ENCODE results near the gene DIS3L2. TPM values are rescaled to one million over a fixed set of nuclear protein-coding genes. Genes with fewer than 3 reads are reported as not detected.
A peak's percentile ranks its signal among the peaks of the same experiment; 100 is the strongest.

The DIS3L2 gene, protein sequence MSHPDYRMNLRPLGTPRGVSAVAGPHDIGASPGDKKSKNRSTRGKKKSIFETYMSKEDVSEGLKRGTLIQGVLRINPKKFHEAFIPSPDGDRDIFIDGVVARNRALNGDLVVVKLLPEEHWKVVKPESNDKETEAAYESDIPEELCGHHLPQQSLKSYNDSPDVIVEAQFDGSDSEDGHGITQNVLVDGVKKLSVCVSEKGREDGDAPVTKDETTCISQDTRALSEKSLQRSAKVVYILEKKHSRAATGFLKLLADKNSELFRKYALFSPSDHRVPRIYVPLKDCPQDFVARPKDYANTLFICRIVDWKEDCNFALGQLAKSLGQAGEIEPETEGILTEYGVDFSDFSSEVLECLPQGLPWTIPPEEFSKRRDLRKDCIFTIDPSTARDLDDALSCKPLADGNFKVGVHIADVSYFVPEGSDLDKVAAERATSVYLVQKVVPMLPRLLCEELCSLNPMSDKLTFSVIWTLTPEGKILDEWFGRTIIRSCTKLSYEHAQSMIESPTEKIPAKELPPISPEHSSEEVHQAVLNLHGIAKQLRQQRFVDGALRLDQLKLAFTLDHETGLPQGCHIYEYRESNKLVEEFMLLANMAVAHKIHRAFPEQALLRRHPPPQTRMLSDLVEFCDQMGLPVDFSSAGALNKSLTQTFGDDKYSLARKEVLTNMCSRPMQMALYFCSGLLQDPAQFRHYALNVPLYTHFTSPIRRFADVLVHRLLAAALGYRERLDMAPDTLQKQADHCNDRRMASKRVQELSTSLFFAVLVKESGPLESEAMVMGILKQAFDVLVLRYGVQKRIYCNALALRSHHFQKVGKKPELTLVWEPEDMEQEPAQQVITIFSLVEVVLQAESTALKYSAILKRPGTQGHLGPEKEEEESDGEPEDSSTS
- polyA plus RNA-seq (2013, experiment 1 of 2; ENCODE audit: insufficient read length), result 14.4 TPM
- 14.8 TPM for polyA plus RNA-seq (2013, experiment 2 of 2; ENCODE audit: insufficient read length)

DNA sequence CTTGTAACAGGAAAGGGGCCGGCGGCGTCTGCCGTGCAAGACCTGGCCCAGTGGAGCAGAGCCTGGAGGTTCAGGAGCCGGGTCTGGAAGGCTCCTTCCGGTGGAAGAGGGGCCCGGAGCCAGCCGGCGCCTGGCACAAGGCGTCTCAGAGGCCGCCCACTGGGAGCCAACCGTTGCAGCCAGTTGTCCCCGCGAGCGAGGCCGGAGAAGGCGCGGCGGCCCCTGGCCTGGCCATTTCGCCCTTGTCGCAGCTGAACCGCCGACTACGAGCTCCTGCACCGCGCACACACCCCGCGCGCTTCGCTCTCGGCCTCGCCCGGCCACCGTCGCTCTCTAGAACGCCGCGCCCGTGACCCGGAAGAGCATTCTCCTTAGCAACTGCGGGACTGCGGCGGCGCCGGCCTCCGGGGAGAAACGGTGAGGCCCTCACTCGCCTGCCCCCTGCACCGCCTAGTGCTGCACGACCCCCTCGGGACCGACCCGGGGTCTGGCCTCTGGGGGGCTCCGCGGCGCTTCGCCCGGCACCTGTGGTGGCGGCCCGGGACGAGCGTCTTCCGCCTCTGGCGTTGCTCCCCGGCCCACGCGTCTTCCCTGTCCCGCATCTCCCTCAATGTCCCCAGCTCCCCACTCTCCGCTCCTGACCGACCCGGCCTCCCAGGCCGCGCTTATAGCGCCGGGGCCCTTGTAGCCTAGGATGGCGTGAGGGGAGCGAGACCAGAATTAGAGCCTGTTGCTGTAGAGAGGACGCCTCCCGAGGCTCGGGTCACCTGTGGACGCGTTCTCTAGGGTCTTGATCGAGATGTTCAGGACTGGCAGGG is at the start of gene DIS3L2:
Gene DIS3L2 (plus strand): TSS at position 365 of the 818 bp plus-strand sequence. CDS start 53,215 bp downstream, outside the sequence.
- DNase-seq, result peak; percentile 82

DNA sequence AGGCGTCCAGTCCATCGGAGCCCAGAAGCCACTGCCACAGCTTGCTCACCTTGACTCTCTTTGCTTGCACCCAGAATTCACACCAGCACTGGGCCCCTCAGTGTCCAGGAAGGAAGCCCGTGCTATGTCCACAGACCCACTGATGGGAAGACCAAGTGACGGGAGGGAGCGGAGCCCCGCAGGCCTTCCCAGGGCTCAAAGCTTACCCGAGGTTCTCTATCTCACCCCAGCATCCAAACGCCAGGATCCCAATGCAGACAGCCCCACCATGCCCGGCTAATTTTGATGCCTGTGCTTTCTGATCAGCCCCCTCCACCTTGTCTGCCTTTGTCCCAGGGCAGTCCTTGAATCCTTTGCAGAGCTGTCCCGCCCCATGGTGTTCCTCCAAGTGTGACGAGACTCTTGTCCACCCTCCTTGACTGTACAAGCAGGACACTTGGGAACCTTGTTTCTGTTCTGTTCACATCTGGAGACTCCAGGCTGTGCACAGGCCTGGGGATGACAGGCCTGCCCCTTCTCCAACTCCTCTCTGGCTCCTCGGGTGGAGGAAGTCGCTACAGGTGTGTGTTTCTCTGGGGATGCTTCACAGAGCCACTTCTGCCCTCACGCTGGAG is 47.3 kb upstream of the DIS3L2 start:
- DNase-seq, result no peak

DNA sequence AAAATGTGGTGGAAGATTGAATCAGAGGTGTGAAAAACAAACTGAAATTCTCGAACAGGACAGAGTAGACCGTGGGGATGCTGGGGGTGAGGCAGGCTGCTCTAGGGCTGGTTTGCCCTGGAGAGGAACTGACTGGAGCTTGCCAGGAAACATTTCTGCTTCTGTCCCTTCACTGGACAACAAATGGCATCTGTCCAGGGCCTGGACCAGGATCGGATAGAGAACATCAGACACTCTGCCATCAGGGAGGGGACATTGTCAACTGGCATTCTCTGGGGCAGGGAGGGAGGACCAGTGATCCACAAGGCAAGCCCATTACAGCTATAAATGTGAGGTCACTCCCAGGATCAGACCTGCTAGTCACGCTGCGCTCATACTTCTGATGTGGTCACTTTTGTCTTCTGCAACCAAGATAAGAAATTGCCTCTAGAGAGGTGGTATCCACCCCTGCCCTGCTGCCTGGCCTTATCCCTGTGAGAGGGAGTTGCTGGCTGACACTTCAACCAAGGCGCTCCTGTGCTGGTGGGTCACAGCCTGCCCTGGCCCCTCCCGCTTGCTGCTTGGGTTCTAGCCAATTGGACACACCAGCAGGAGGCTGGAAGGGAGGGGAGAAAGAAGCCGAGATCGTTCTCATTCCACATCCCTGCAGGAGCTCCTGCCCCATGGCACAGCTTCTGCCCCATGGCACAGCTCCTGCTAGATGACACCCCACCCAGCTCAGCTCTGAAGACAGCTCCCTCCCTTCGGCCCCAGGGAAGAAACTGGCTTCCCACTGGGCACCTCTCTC is 44.0 kb upstream of the DIS3L2 start:
- no peak for DNase-seq

DNA sequence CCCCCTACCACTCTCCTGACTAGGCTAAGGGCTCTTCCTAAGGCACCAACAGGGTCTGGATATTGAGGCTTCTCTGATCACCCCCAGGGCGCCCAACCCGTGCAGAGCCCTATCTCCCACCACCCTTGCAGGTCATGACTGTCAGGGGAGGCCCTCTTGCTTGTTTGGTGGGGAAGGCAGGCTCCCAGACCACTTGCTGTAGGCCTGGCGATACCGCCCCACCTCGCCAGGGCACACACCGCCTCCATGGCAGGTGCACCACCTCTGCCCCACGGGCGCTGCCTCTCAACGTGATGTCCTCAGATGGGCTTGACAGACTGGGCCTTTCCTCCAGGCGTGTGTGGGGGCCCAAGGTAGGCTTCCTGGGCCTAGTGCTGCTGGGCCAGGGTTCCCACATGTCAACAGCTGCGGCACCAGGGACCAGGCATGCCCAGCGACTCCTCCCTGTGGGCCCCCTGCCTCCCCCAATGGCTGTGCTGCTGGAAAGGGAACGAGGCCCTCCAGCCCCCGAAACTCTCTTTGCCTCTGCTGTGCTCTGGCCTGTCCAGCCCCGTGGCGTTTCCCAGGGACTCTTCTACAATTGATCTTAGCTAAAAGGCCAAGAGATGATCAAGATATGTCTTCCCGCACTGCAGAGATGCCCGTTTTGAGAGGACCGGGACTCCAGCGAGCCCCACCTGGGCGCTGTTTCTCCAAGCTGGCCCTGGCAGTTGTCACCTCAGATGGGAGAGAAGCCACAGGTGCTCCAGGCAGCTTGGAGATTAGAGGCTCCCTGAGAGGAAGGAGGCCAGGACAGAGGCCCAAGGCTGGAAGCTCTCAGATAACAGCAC is 42.8 kb upstream of the DIS3L2 start:
- DNase-seq, result no peak

DNA sequence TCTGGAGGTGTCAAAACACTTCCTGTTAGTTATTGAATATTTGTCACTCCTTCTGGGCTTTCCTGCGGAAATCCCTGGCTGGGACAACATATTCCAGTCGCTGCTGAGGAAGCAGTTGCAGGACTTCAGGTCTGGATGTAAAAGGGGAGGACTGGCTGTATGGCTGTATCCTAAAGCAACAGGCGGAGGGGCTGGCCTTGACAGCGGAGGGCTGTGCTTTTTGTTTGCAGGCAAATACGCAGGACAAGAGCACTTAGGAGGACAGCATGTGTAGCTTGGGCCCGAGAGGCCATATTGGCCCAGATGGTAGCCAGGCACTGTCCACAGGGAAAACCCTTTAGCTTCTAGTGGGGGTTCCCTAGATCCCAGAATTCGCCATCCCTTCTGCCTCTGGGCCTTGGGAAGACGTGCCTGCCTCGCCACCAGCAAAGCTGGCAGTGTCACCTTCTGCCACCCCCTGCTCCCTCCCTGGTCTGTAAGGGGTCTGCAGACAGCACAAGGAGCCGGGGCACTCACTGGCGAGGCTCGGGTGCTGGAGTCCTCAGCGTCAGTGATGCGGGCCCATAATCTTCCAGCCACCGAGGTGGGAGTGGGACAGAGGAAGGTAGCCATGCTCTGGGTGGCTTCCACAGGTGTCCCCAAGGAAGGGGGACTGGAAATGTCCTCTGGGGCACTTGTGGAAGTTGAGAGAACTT is 42.0 kb upstream of the DIS3L2 start:
- no peak for DNase-seq

DNA sequence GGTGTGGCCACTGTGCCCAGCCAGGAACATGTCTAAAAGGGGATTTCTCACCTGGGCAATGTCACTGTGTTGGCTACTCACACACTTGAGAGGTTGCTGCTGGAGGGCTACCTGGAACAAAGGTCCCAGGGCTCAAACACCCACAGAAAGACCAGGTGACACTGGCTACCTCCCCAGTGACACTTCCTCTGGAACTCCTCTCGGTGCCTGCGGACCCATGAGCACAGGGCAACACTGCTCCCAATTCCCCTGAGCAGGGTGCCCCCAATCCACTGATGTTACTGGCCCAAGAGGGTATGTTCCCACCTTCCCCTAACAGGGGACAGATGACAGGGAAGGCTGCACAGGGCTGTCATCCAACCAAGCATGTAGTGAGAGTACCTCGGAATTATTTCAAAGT is 41.1 kb upstream of the DIS3L2 start:
- DNase-seq, result no peak

DNA sequence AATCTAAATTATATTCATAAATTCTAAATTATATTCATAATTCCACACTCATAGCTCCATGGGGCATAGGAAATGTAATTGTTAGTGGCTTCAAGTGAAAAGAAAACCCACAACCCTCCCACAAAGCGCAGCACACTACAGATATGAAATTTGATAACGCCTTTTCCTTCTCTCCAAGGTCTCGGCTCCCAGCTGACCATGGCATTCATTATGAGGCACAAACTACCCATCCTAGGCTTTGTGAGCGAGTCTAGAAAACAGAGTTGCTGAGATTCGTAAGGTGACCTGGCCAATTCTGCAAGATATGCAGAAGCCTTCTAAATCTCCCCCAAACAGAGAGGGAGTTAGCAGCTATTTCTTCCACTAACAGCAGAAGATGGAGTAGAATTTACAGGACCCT is 40.7 kb upstream of the DIS3L2 start:
- DNase-seq, result no peak

DNA sequence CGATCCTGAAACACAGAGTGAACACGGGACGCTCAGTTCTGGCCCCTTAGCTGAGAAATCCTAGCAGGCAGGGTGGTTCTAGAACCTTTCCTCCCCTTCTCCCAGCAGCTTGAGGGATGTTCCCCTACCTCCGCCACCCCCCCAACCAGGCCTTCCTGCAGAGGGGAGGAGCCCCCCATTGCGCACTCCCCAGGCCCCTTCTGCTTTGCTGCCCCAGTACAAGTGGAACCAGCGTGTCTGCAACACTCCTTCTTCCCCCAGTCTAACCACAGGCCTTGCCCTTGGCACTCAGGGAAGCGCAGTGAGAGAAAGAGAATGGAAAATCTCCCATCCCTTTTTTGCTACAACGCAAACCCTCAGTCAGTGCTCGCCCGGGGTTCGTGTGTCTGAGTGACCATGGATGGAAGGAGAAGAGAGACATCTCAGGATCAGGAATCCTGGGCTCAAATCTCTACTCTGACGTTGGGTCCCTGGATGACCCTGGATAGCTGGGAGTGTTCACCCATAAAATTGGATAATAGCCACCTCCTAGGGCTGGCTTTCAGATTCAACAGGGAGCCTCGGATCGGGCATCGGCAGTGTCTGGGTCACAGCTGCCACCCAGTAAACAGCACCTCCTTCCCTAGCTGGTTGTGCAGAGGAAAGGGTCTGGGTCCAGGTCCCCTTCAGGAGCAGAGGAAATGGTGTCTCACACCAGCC is 39.1 kb upstream of the DIS3L2 start:
- DNase-seq, result no peak

DNA sequence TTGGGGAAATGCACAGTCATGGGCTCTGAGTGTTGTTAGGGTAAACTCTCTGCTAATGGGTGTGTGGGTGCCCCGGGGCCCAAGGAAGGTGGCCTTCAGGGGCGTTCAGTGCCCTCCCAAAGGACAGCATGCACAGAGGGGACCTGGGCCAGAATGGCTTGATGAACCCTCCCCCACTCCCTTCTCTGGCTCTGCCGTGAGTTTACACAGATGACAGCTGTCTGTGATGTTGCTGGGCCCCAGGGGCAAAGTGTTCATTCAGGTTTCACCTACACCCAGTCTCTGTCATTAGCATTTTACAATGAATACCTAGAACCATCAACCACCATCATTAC is 38.5 kb upstream of the DIS3L2 start:
- no peak for DNase-seq

DNA sequence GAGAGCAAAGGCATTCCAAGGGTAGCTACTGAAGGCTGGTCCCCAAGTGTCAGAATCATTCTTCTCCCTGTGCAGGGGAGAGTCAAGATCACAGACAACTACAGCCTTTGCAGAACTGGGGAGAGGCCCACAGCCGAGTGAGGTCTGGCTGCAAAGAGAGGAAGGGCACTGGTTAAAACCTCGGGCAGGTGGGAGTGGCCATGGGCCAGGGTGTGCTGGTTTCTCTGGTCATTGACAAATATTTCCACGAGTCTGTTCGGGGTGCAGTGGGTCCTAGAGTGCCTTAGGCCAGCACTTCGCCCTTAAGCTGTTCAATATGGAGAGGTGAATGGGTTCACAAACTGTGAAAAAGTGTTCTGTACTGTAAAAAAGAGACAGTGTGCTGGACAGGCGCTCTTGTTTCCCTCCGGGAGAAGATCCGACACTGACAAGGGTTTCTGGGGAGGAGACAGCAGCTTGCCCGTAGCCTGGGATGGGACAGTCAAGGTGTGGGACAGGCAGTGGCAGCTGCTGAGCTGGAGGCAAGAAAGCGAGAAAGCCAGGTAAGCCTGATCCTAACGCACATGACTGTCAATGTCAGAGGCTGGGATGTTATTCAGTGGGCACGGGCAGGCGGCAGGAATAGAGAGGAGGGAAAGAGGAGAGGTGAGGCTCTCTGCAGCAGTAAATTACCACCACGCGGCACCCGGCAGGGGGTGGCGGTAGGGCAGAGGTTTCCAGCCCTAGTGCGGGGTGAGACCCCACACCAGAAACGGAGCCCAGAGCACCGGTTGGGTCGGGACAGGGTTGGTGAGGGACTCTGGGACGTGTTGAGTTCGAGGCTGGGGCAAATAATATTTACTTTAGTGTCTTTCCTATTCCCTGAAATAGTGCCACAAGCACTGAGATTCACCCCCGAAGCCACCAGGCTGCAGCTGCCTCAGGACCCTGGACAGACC is 37.3 kb upstream of the DIS3L2 start:
- no peak for DNase-seq

DNA sequence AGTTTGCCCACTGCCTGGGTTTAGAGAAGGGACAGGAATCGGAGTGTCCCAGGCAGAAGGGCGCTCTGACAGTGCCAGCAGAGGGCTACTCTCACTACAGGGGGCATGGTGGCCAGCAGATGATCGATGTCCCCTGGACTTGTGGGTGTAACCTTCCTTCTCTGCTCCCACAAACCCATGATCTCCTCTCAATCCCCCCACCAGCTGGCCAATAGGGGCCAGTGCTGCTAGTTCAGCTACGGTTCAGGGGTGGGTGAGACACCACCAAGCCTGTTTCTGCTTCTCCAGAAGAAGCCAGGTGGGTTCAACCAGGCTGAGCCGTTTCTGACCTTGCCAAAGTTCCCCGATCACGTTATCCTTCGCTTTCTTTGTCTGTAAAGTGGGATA is 36.6 kb upstream of the DIS3L2 start:
- no peak for DNase-seq

DNA sequence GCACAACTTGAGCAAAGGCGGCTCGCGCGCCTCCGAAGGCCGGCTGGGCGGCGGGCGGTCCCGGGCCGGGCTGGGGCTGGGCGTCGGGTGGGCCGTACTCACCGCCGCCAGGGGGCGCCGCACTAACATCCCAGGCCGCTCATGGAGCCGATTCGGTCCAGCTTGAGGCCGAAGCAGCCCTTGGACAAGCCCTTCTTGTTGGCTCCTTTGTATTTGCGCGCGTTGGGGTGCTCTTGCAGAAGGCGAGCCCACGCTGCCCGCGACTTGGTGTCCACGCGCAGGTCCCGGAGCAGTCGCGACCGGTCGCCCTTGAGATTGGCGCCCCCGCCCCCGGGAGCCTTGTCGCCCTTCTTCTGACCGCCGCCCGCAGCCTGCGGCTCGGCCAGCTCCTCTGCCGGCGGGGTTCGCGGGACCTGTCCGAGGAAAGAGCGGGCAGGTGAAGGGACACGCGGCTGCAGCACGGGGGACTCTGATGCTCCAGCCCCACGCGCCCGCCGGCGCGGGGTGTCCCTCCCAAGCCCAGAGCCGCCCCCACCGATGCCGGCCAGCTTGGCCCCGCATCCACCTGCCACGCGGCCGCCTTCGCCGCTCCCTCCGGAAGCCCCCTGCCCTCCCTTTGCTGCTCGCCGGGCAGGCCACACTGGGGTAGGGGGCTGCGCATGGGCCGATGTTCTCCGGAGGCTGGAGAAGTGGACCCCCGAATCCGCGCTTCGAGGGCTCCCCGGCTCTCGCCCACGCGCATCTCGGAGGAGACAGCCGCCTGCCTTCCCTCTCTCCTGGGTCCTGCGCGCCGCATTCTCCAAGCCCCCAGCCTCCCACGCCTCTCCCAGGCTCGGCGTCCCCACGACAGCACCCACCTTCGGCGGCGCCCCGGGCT is 36.0 kb upstream of the DIS3L2 start:
- DNase-seq, result peak; percentile 75

DNA sequence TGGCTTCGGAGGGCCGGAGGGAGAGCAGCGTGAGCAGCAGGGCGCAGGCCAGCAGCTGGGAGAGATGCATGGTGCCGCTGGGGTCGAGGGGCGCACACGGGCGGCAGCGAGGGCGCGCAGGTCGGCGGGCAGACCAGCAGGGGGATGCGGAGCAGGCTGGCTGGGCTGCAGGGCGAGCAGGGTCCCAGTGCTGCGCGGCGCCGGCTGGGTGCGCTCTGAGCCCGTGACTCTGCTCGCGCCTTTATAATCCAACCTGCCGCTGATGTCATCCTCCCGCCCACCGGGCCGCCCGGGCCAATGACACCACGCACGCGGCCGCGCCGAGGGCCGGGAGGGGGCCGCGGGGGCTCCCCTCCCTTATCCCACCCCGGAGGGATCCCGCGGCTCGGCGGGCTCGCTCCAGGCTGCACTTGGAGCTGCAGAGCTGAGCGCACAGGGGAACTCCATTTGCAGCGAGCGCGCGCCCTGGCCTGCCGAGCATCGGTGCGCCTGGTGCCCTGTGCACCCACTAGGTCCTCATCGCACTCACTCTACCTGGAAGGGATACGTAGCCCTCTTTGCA is 35.3 kb upstream of the DIS3L2 start, which contains the start of gene NPPC:
Gene NPPC (minus strand): TSS at position 217 of the 562 bp plus-strand sequence. CDS start 147 bp downstream, at position 70.
- DNase-seq, result peak; percentile 42

DNA sequence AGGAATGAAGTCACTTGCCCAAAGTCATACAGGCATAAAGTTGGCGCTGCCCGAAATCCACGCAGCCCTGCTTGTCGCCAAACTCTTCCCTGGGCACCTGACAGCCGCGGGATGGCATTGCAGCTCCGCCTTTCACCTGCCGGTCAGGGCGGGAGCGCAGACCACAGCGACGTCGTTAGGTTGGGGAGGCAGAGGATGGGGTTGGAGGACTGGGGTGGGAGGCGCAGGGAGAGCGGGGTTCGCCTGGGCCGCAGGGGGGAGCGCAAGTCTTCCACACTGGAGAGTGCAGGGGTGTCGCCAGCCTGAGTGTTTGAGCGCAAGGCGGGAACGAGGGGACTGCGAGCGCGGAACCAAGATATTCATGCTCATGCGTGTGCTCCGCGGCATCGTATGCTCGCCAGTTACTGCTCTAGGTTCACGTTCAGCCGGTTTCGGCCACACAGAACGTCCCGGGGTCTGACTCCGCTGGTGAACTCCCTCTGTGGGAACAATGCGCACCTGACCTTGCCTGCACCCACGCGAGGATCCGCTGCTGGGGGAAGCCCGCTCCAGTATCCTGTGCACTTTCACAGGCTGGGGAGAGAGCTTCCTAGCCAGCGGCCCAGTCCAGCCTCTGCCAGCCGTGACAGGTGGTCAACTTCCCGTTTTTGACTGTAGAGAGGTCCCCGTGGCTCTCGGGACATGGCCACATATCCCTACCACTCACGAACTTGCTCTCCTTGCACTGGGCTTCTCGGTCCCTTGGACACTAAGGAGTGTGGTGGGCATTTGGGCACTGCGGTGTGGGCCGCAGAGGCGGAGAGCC is 34.5 kb upstream of the DIS3L2 start:
- DNase-seq, result no peak

DNA sequence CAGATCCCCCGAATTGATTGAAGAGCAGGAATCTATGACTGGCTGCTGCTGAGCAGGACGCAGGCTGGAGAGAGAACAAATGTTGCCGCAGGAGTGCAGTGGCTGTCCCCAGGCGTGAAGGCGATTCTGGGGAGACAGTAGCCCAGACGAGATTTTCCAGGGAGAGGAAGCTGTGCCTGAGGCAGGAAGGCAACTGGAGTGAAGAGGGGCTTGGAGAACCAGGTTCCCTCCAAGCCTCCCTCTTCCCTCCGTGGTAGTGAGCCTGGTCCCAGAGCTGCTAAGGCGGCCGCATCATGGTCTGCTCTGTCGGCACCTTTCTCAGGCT is 34.0 kb upstream of the DIS3L2 start:
- DNase-seq, result no peak

DNA sequence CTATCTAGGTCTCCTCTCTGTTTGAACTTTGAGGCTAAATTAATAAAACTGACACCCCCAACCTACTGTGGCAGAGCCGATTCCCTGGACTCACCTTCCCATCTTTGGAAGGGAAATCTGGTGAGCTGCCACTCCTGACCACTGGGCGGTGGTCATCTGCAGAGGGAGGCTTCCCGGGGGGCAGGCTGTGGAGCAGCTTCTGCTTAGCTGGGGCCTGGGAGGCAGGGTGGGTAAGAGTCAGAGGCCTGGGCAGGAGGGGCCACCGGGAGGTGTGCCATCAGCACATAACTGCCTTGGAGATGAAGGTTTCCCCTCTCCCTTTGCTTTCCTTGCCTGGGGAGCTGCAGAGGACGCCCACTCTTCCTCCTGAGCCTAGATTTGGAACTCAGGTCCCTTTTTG is 33.0 kb upstream of the DIS3L2 start:
- DNase-seq, result no peak

All from fibroblast of skin of abdomen (primary cell).